Activated T-helper 2 cell treated with anti-CD3 and anti-CD28 coated beads, Interferon-gamma antibody, Interleukin-2, Interleukin-4, amounts not matched to agents 10 μg/mL and 5 μg/mL and 100 μg/mL, durations not matched to agents 14 hours and 24 hours and 36 hours (primary cell): ENCODE measurements around the gene INPP1. TPM values are rescaled to one million over a fixed set of nuclear protein-coding genes. Genes with fewer than 3 reads are reported as not detected.
"Not testable (repeated sequence)": the region's sequence is repeated elsewhere in the genome, so short reads cannot be mapped to it uniquely, and the experiment has no call there.

ENCODE experiments used
- DNase-seq: peaks from one replicate; pipeline ENCODE4 v3.0.0; 2021; ENCODE audit warnings: low spot score
- H3K27ac Mint-ChIP-seq: one replicate; pipeline ENCODE4 v1.8.0; 2021; ENCODE audit warnings: mixed read lengths
- H3K27me3 Mint-ChIP-seq: one replicate; pipeline ENCODE4 v1.8.0; 2021; ENCODE audit warnings: low read depth, mixed read lengths
- H3K36me3 Mint-ChIP-seq: one replicate; pipeline ENCODE4 v1.8.0; 2021; ENCODE audit warnings: low read depth, mixed read lengths
- H3K4me1 Mint-ChIP-seq: one replicate; pipeline ENCODE4 v1.8.0; 2021; ENCODE audit warnings: low read depth, mixed read lengths
- H3K4me3 Mint-ChIP-seq: one replicate; pipeline ENCODE4 v1.8.0; 2021; ENCODE audit warnings: low read depth, mild to moderate bottlenecking, moderate library complexity, mixed read lengths
- H3K9me3 Mint-ChIP-seq: one replicate; pipeline ENCODE4 v1.8.0; 2021; ENCODE audit warnings: mixed read lengths
- intact Hi-C: fragments of 100-400 bp; cut with micrococcal nuclease; formaldehyde crosslinking; loops from one replicate; pipeline ENCODE4 v1.15.1; 2023
- total RNA-seq: library from RNA; stranded (reverse); gene quantifications from 2 replicates; pipeline ENCODE4 v1.2.3, GENCODE V29; 2022

INPP1 gene
- 12.8 and 13.6 TPM in 2 replicates for total RNA-seq

DNA sequence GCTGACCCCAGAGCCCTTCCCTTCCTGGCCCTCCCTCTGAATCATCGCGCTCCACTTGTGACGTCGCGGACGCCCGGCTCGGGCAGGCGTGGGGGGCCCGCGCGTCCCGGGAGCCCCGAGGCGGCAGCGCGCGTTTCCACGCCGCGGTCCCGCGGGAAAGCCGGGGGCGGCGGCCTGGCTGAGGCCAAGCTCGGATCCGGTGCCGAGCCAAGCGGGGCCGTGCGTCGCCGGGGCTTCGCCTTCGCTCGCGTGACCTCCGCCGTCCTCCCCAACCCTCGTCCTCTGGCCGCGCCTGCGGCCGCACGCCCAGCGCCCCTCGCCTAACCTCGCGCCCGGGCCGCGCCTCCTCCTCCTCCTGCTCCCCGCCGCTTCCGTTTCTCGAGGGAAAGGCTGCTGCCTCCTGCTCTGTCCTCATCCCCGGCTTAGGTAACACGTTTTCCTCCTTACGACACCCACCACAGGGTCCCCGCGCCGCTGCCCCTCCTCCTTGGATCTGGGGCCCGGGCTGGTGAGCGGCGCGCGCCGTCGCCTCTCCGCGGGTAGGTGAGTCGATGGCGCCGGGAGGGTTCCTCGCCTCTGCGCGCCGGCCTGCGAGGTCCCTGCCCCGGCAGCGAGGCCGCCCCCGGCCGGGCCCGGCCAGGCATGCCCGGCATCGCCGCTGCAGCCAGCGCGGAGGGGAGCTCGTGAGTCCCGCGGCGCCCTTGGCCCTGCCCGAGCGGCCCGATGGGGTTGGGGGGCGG, at the start of gene INPP1:
Gene INPP1 (plus strand): TSS at position 54 of the 740 bp plus-strand sequence. CDS start 16,514 bp downstream, outside the sequence.
- no peaks in the 10 kb centered on the region for H3K9me3 Mint-ChIP-seq
- intact Hi-C loops = loop anchor here (1.0 to 2.0 kb wide), 3 partner anchors 23 to 191 kb away; partner anchors contain the start of genes MFSD6 and NEMP2
- H3K36me3 Mint-ChIP-seq = peaks cover 3% of the 10 kb centered on the region
- H3K4me3 Mint-ChIP-seq = peak within 1 kb of the TSS; percentile 88
- DNase-seq = peak; percentile 30
- H3K27ac Mint-ChIP-seq = peak within 1 kb of the TSS; percentile 88
- peaks cover 18% of the 10 kb centered on the region for H3K4me1 Mint-ChIP-seq
- H3K27me3 Mint-ChIP-seq = peaks cover 6% of the 10 kb centered on the region

GRCh38 chr2:190297880-190298279, 45.5 kb upstream of the INPP1 start:
- H3K4me1 Mint-ChIP-seq, H3K27ac Mint-ChIP-seq, H3K4me3 Mint-ChIP-seq, intact Hi-C loops, H3K27me3 Mint-ChIP-seq, DNase-seq: not testable (repeated sequence)
- Mint-ChIP-seq H3K36me3 (peaks cover 66% of the 10 kb centered on the region), H3K9me3 (peaks cover 14% of the 10 kb centered on the region)

DNA sequence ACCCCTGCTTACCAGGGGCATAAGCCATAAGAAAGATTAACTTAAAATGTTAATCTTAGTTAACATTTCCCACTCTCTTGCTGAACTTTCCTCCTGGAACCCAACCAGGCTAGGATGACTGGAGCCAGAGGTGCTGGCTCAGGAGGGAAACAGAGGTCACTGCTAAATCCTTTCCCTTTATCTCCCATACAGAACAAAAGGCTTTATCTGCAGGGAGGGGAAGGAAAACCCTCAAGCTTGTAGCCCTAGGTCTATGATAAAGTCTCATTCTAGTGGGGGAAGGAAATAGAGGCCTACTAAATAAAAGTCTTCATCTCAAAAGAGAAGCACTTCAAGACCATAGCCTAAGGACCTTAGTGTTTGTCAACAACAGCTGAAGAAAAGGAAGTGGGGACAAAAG, 42.4 kb upstream of the INPP1 start:
- H3K27ac Mint-ChIP-seq = no peak overlapping the region
- no peak for DNase-seq
- H3K4me1 Mint-ChIP-seq = peaks cover 11% of the 10 kb centered on the region
- intact Hi-C loops = no loop called here
- H3K9me3 Mint-ChIP-seq = peaks cover 14% of the 10 kb centered on the region
- H3K27me3 Mint-ChIP-seq = no peaks in the 10 kb centered on the region
- H3K36me3 Mint-ChIP-seq = peaks cover 69% of the 10 kb centered on the region
- no peak overlapping the region for H3K4me3 Mint-ChIP-seq

GRCh38 chr2:190302052-190302451, 41.3 kb upstream of the INPP1 start:
- Mint-ChIP-seq H3K27ac (no peak overlapping the region), H3K36me3 (peaks cover 69% of the 10 kb centered on the region), H3K4me1 (peaks cover 11% of the 10 kb centered on the region), H3K27me3 (no peaks in the 10 kb centered on the region), H3K9me3 (peaks cover 14% of the 10 kb centered on the region), H3K4me3 (no peak overlapping the region)
- intact Hi-C loops = no loop called here
- no peak for DNase-seq

DNA sequence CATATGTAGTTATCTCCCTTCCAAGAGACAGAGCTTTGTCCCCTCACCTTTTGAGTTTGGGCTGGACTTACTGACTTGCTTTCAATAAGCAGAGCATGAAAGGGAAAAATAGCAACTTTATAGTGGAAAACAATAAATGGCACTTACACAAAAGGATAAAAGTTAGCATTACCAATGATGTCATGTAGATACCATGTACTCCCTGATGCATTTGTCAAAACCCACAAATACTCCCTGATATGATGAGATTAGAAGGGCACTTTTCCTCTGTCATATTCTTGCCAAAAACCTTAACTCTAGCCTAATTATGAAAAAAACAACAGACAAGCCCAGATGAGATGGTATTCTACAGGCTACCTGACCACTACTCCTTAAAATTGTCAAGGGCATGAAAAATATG, 39.7 kb upstream of the INPP1 start:
- no peak overlapping the region for H3K4me3 Mint-ChIP-seq
- peaks cover 14% of the 10 kb centered on the region for H3K9me3 Mint-ChIP-seq
- intact Hi-C loops = no loop called here
- peaks cover 13% of the 10 kb centered on the region for H3K4me1 Mint-ChIP-seq
- H3K36me3 Mint-ChIP-seq = peaks cover 63% of the 10 kb centered on the region
- no peak overlapping the region for H3K27ac Mint-ChIP-seq
- no peak for DNase-seq
- no peaks in the 10 kb centered on the region for H3K27me3 Mint-ChIP-seq

GRCh38 chr2:190304404-190304803, 39.0 kb upstream of the INPP1 start:
- Mint-ChIP-seq H3K9me3 (peaks cover 14% of the 10 kb centered on the region), H3K27ac (no peak overlapping the region), H3K27me3 (no peaks in the 10 kb centered on the region), H3K4me3 (no peak overlapping the region), H3K4me1 (peaks cover 13% of the 10 kb centered on the region), H3K36me3 (peaks cover 63% of the 10 kb centered on the region)
- no peak for DNase-seq
- intact Hi-C loops = no loop called here

DNA sequence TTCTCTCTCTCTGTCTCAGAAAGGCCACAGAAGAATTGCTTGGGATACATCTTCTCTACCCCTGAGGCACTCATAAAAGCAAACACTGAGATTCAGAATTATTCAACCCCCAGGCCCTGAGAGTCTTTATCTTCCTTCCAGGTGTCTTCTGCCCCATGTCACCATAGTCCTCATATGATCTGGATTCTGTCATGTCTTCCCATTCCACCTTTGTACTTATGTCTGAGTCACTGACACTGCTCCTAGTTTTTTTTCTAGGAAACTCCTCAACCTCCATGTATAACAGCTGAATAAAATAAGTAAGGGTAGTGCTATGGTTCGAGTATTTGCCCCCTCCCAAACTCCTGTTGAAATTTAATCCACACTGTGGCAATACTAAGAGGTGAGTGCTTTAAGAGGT, 35.4 kb upstream of the INPP1 start:
- H3K36me3 Mint-ChIP-seq = peaks cover 42% of the 10 kb centered on the region
- no peak overlapping the region for H3K4me3 Mint-ChIP-seq
- peaks cover 11% of the 10 kb centered on the region for H3K4me1 Mint-ChIP-seq
- H3K27me3 Mint-ChIP-seq = no peaks in the 10 kb centered on the region
- H3K27ac Mint-ChIP-seq = no peak overlapping the region
- no peaks in the 10 kb centered on the region for H3K9me3 Mint-ChIP-seq
- intact Hi-C loops = no loop called here
- no peak for DNase-seq

DNA sequence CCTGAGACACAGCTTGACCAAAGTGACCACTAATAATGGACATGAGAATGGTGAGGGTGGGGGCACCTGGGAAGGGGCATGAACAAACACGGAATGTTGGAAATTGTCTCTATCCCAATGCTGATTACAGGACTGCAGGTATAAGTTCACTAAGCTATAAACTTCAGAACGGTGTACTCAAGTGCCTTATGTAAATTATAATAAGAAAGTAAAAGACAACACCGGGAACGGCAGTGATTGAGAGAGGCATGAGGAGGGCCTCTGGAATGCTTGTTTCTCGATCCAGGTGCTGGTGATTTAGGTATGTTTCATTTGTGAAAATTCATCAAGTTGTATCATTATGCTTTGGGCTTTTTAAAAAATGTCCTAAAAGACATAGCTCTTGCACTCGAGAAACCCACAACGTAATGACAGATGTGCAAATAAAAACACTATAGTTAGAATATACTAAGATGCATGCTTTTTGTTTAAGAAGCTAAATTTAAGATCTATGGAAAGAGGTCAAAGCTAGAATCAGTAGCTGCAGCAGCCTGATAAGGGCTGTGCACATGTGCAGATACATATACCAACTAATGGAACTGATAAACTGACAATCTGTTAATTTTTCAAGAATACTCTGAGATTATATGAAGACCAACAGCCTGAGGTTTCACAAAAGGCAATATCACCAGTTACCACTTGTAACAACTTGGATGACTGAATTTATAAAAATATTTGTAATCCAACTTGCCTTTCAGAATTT, 31.3 kb upstream of the INPP1 start:
- no peaks in the 10 kb centered on the region for H3K9me3 Mint-ChIP-seq
- H3K4me1 Mint-ChIP-seq = peaks cover 17% of the 10 kb centered on the region
- peaks cover 30% of the 10 kb centered on the region for H3K36me3 Mint-ChIP-seq
- no peak overlapping the region for H3K4me3 Mint-ChIP-seq
- no peak overlapping the region for H3K27ac Mint-ChIP-seq
- DNase-seq = no peak
- no peaks in the 10 kb centered on the region for H3K27me3 Mint-ChIP-seq
- intact Hi-C loops = no loop called here

- H3K9me3 Mint-ChIP-seq, intact Hi-C loops, H3K27me3 Mint-ChIP-seq, H3K4me3 Mint-ChIP-seq, DNase-seq, H3K27ac Mint-ChIP-seq: not testable (repeated sequence)
- Mint-ChIP-seq H3K4me1 (peaks cover 20% of the 10 kb centered on the region), H3K36me3 (peaks cover 30% of the 10 kb centered on the region)
These were observed 30.8 kb upstream of the INPP1 start for GRCh38 chr2:190312635-190313025.

- Mint-ChIP-seq H3K36me3 (peaks cover 24% of the 10 kb centered on the region), H3K4me3 (no peak overlapping the region), H3K27me3 (no peaks in the 10 kb centered on the region), H3K4me1 (peaks cover 29% of the 10 kb centered on the region), H3K27ac (no peak overlapping the region), H3K9me3 (no peaks in the 10 kb centered on the region)
- no peak for DNase-seq
- intact Hi-C loops = loop anchor here (2.0 kb wide), 1 partner anchor 225 kb away; no protein-coding TSS in a partner anchor
These were observed 29.5 kb upstream of the INPP1 start for GRCh38 chr2:190313880-190314279.

DNA sequence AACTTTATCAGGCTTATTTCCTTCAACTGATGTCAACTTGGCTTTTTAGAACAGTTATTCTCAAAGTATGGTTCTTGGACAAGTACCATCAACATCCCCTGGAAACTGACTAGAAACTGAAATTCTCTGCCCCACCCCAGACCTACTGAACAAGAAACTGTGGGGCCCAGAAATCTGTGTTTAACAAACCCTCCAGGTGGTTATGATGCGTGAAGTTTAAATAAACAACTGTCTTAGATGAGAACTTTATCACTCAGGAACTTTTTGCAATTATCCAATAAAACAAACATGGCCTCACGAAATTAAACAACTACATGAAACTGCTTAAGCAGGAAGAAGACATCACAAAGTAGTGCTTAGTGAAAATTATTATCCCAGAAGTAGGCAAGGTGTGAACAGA, 28.1 kb upstream of the INPP1 start:
- Mint-ChIP-seq H3K9me3 (no peaks in the 10 kb centered on the region), H3K27ac (no peak overlapping the region), H3K4me1 (peaks cover 37% of the 10 kb centered on the region), H3K36me3 (peaks cover 19% of the 10 kb centered on the region), H3K4me3 (no peak overlapping the region), H3K27me3 (no peaks in the 10 kb centered on the region)
- no peak for DNase-seq
- intact Hi-C loops = loop anchor here (2.0 to 5.0 kb wide), 4 partner anchors 226 to 653 kb away; partner anchors contain the start of genes ASNSD1 and OSGEPL1

GRCh38 chr2:190318514-190318913, 24.9 kb upstream of the INPP1 start:
- intact Hi-C loops = loop anchor here (5.0 kb wide), 3 partner anchors 404 to 656 kb away; partner anchors contain the start of genes ASNSD1 and OSGEPL1
- no peak overlapping the region for H3K27ac Mint-ChIP-seq
- no peaks in the 10 kb centered on the region for H3K9me3 Mint-ChIP-seq
- peak overlapping the region; percentile 94 for H3K4me3 Mint-ChIP-seq
- H3K4me1 Mint-ChIP-seq = peaks cover 52% of the 10 kb centered on the region
- peaks cover 13% of the 10 kb centered on the region for H3K36me3 Mint-ChIP-seq
- H3K27me3 Mint-ChIP-seq = no peaks in the 10 kb centered on the region
- no peak for DNase-seq
